PC-9 (cell line): ENCODE data around the gene CNTNAP2. TPM values are rescaled to one million over a fixed set of nuclear protein-coding genes. Genes with fewer than 3 reads are reported as not detected.

Experiments used
- BruUV-seq: library from RNA; stranded (reverse); fragments of 400-500 nt; replicated peaks from 2 replicates; lab custom pipeline; 2021; lab: Mats Ljungman, UMichigan
- CTCF ChIA-PET: fragments of 300-600 bp; sonication (Branson Sonifier 250); formaldehyde crosslinking; loops from one replicate; lab custom pipeline; 2022; ENCODE audit warnings: antibody characterized with exemption; lab: Charles Lee
- POLR2A ChIA-PET: fragments of 300-600 bp; sonication (Branson Sonifier 250); formaldehyde crosslinking; loops from one replicate; lab custom pipeline; 2022; ENCODE audit warnings: antibody characterized with exemption; ENCODE audit not compliant: unreplicated experiment; lab: Charles Lee
- DNase-seq, 2 experiments: peaks; one replicate each; pipeline versions ENCODE4 v3.0.0 to v3.0.0-alpha.2; 2015 to 2022; ENCODE audit warnings: mixed read lengths in 1 of 2
- H2AFZ ChIP-seq: fragments of 200-600 bp; sonication (generic); 2 replicates; pipeline ENCODE4 v1.8.1; 2017; ENCODE audit warnings: antibody characterized with exemption
- H3F3A ChIP-seq: fragments of 200-600 bp; sonication (generic); 2 replicates; pipeline ENCODE4 v1.8.1; 2017; ENCODE audit warnings: antibody characterized with exemption, mild to moderate bottlenecking, low read depth; ENCODE audit not compliant: insufficient read depth
- H3K27ac ChIP-seq: fragments of 200-600 bp; sonication (generic); 2 replicates; pipeline ENCODE4 v1.6.1; 2016; ENCODE audit warnings: mixed run types
- H3K27me3 ChIP-seq: fragments of 200-600 bp; sonication (generic); 2 replicates; pipeline ENCODE4 v1.6.1; 2016; ENCODE audit warnings: low read depth, mixed run types; ENCODE audit not compliant: insufficient read depth
- H3K36me3 ChIP-seq: fragments of 200-600 bp; sonication (generic); 2 replicates; pipeline ENCODE4 v1.6.1; 2016; ENCODE audit warnings: low read depth, mixed run types
- H3K4me1 ChIP-seq: fragments of 200-600 bp; sonication (generic); replicated peaks from 2 replicates; pipeline ENCODE4 v1.6.1; 2016; ENCODE audit warnings: mixed run types; ENCODE audit not compliant: insufficient read depth
- H3K4me2 ChIP-seq: fragments of 200-600 bp; sonication (generic); 2 replicates; pipeline ENCODE4 v1.6.1; 2017; ENCODE audit warnings: mixed run types
- H3K4me3 ChIP-seq: fragments of 200-600 bp; sonication (generic); 2 replicates; pipeline ENCODE4 v1.6.1; 2016; ENCODE audit warnings: mixed run types
- H3K79me2 ChIP-seq: fragments of 200-600 bp; sonication (generic); 2 replicates; pipeline ENCODE4 v1.6.1; 2017; ENCODE audit warnings: low read depth, mixed run types
- H3K9me2 ChIP-seq: fragments of 200-600 bp; sonication (generic); 2 replicates; pipeline ENCODE4 v1.8.1; 2017; ENCODE audit warnings: mild to moderate bottlenecking; ENCODE audit not compliant: insufficient read depth
- H3K9me3 ChIP-seq: fragments of 200-600 bp; sonication (generic); 2 replicates; pipeline ENCODE4 v1.8.1; 2016; ENCODE audit warnings: low read depth; ENCODE audit not compliant: insufficient read depth
- H4K20me1 ChIP-seq: fragments of 200-600 bp; sonication (generic); 2 replicates; pipeline ENCODE4 v1.8.1; 2017; ENCODE audit not compliant: insufficient read depth
- CTCF ChIP-seq: fragments of 200-600 bp; sonication (generic); conservative IDR thresholded peaks from 2 replicates; pipeline ENCODE4 v1.6.1; 2017; ENCODE audit warnings: mixed run types, antibody characterized with exemption, mild to moderate bottlenecking, moderate library complexity
- EZH2 ChIP-seq: fragments of 200-600 bp; sonication (generic); IDR thresholded peaks from 2 replicates; pipeline ENCODE4 v1.8.0; 2017; ENCODE audit warnings: antibody characterized with exemption, low read depth
- intact Hi-C: fragments of 100-400 bp; cut with micrococcal nuclease; formaldehyde crosslinking; loops from one replicate; pipeline ENCODE4 v1.10.0; 2022; ENCODE audit not compliant: unreplicated experiment
- total RNA-seq: library from RNA; stranded (reverse); gene quantifications from 2 replicates; pipeline ENCODE4 v1.2.3, GENCODE V29; 2021

CNTNAP2 gene
- total RNA-seq, 1 experiment from 2014 or later = not detected

GRCh38 chr7:147170341-147171012 lies 1053.9 kb downstream of the CNTNAP2 start:
- Histone ChIP-seq H3K4me1 (no peaks in the 10 kb centered on the region), H3K9me2 (peaks cover 5% of the 10 kb centered on the region; the same call in 1 of the 2 replicates), H3K4me3 (no peak overlapping the region), H3K9me3 (no peaks in the 10 kb centered on the region), H3K27ac (no peak overlapping the region), H4K20me1 (no peaks in the 10 kb centered on the region), H3K79me2 (no peaks in the 10 kb centered on the region), H3K27me3 (peaks cover 5% of the 10 kb centered on the region; the same call in 1 of the 2 replicates), H3K4me2 (no peak overlapping the region), H2AFZ (no peak overlapping the region), H3K36me3 (no peaks in the 10 kb centered on the region), H3F3A (no peaks in the 10 kb centered on the region)
- TF ChIP-seq CTCF = no peak
- TF ChIP-seq EZH2 = no peak
- ChIA-PET CTCF (no interaction called here), POLR2A (no interaction called here)
- intact Hi-C loops = no loop called here
- no peak for DNase-seq
- no TSS peak for BruUV-seq

GRCh38 chr7:147171013-147171391 lies 1054.4 kb downstream of the CNTNAP2 start:
- Histone ChIP-seq H3K79me2 (no peaks in the 10 kb centered on the region), H3K4me2 (no peak overlapping the region), H2AFZ (no peak overlapping the region), H3K36me3 (no peaks in the 10 kb centered on the region), H3K9me3 (no peaks in the 10 kb centered on the region), H3K4me3 (no peak overlapping the region), H3K9me2 (peaks cover 1% of the 10 kb centered on the region; the same call in 1 of the 2 replicates), H3K4me1 (no peaks in the 10 kb centered on the region), H3K27ac (no peak overlapping the region), H4K20me1 (no peaks in the 10 kb centered on the region), H3F3A (no peaks in the 10 kb centered on the region), H3K27me3 (peaks cover 5% of the 10 kb centered on the region; the same call in 1 of the 2 replicates)
- ChIA-PET CTCF (no interaction called here), POLR2A (no interaction called here)
- intact Hi-C loops = no loop called here
- TF ChIP-seq EZH2 = no peak
- no peak for TF ChIP-seq CTCF
- no TSS peak for BruUV-seq
- no peak for DNase-seq

DNA sequence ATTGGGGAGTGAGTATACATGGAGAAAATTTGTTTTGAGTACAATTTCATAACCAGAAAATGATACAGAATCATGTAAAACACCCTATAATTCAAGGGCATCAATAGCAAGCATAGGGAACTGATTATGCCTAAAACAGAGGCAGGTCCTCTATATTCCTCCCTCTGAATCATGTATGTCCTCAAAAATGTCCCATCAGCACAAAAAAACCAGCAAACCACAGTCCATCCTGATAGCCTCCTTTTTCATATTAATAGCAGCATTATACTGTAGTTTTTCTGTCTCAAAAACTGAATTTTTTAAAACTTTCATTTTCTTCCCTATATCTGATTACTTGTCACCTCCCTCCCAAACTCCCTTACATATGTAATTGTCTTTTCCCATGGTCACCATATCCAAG lies 1057.3 kb downstream of the CNTNAP2 start:
- no peaks in the 10 kb centered on the region for H3K36me3 ChIP-seq
- ChIA-PET POLR2A (no interaction called here), CTCF (no interaction called here)
- BruUV-seq = no TSS peak
- no peak for TF ChIP-seq CTCF
- TF ChIP-seq EZH2 = no peak
- H3K9me2 ChIP-seq = no peaks in the 10 kb centered on the region
- no peaks in the 10 kb centered on the region for H3K9me3 ChIP-seq
- H3K79me2 ChIP-seq = no peaks in the 10 kb centered on the region
- H4K20me1 ChIP-seq = no peaks in the 10 kb centered on the region
- no peaks in the 10 kb centered on the region for H3F3A ChIP-seq
- no peak overlapping the region for H2AFZ ChIP-seq
- DNase-seq = no peak
- H3K4me1 ChIP-seq = no peaks in the 10 kb centered on the region
- no peak overlapping the region for H3K4me2 ChIP-seq
- H3K4me3 ChIP-seq = no peak overlapping the region
- peaks cover 5% of the 10 kb centered on the region; the same call in 1 of the 2 replicates for H3K27me3 ChIP-seq
- intact Hi-C loops = no loop called here
- no peak overlapping the region for H3K27ac ChIP-seq
